HFF-Myc (cell line): ENCODE data around the gene DKC1.

ENCODE experiments used
- DNase-seq: peaks from one replicate; pipeline ENCODE4 v3.0.0-alpha.2; 2011; ENCODE audit warnings: low read depth; ENCODE audit errors: extremely low read depth
- H3K4me3 ChIP-seq: replicated peaks from 2 replicates; pipeline ENCODE4 v1.5.1; 2011; ENCODE audit warnings: low read depth, mild to moderate bottlenecking, control low read depth, low read length
- CTCF ChIP-seq: IDR thresholded peaks from 2 replicates; pipeline ENCODE4 v1.5.1; 2012; ENCODE audit warnings: mild to moderate bottlenecking, low read depth, low read length, control low read depth; ENCODE audit errors: missing control alignments

Gene DKC1

GRCh38 chrX:154762537-154763296 is at the start of gene DKC1:
TSS of gene DKC1 (plus strand) at chrX:154762864. CDS start at chrX:154762966, 102 bp downstream.
- H3K4me3 ChIP-seq = peak within 1 kb of the TSS; percentile 86
- DNase-seq = peak; percentile 72
- no peak for TF ChIP-seq CTCF

- no peak overlapping the region for H3K4me3 ChIP-seq
- TF ChIP-seq CTCF = peak; percentile 59
- DNase-seq = no peak
Observed at GRCh38 chrX:154714925-154715324, 47.7 kb upstream of the DKC1 start.

GRCh38 chrX:154715825-154716224 is 46.8 kb upstream of the DKC1 start:
- no peak for DNase-seq
- no peak for TF ChIP-seq CTCF
- H3K4me3 ChIP-seq = no peak overlapping the region

GRCh38 chrX:154717824-154718223 is 44.8 kb upstream of the DKC1 start:
- TF ChIP-seq CTCF = peak; percentile 29
- DNase-seq = no peak
- H3K4me3 ChIP-seq = no peak overlapping the region

GRCh38 chrX:154718616-154719015 is 44.0 kb upstream of the DKC1 start:
- no peak for DNase-seq
- TF ChIP-seq CTCF = no peak
- no peak overlapping the region for H3K4me3 ChIP-seq

GRCh38 chrX:154719132-154719675 is 43.5 kb upstream of the DKC1 start:
- H3K4me3 ChIP-seq = no peak overlapping the region
- no peak for TF ChIP-seq CTCF
- no peak for DNase-seq
